Measurements from ENCODE around the gene STXBP6.

DNA sequence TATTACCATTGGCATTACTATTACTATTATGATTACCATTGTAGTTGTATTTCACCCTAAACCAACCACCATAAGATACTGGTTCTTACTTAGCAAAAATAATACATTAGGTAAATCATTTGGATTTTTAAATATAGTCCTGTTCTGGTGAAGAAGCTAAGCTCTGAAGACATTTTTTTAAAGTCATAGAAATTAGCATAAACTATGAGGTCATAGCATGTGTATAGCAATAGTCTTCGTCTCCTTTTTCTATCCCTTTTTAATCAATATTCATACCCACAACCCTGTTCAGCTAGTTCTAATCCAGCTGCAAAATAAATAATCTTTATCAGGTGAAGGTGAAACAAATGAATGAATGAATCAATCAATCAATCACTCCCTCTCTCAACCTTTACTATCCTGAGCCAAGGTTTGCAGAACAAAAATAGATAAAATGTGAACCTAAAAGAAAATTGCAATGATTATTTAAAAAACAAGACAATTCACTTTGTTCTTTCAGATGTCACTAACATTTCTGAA is 134.5 kb downstream of the STXBP6 start:
- TF ChIP-seq EZH2phosphoT487 (IDR thresholded peaks at IDR 0.05; ENCODE audit: borderline replicate concordance, low read length) = no peak
- TF ChIP-seq, protein P1, sequence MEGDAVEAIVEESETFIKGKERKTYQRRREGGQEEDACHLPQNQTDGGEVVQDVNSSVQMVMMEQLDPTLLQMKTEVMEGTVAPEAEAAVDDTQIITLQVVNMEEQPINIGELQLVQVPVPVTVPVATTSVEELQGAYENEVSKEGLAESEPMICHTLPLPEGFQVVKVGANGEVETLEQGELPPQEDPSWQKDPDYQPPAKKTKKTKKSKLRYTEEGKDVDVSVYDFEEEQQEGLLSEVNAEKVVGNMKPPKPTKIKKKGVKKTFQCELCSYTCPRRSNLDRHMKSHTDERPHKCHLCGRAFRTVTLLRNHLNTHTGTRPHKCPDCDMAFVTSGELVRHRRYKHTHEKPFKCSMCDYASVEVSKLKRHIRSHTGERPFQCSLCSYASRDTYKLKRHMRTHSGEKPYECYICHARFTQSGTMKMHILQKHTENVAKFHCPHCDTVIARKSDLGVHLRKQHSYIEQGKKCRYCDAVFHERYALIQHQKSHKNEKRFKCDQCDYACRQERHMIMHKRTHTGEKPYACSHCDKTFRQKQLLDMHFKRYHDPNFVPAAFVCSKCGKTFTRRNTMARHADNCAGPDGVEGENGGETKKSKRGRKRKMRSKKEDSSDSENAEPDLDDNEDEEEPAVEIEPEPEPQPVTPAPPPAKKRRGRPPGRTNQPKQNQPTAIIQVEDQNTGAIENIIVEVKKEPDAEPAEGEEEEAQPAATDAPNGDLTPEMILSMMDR (IDR thresholded peaks at IDR 0.05; ENCODE audit: low read depth, low read length, poor library complexity, severe bottlenecking) = no peak
